A549 (cell line): ENCODE data around the gene KCNK16.

Source experiments
- BHLHE40 ChIP-seq: IDR thresholded peaks from 2 replicates; pipeline ENCODE4 v1.6.1; 2012; ENCODE audit warnings: low read depth, low read length, inconsistent platforms
- CHD2 ChIP-seq: fragments of 150-350 bp; IDR thresholded peaks from 2 replicates; pipeline ENCODE4 v1.6.1; 2014; ENCODE audit warnings: low read length; ENCODE audit not compliant: partially characterized antibody
- EP300 ChIP-seq, 2 experiments: fragments of >200 bp; sonication (Bioruptor Twin); formaldehyde crosslinking; IDR thresholded peaks; 2 replicates in 1 of 2; 3 replicates in 1 of 2; pipeline ENCODE4 v1.6.1; 2016 to 2017
- FOXS1 ChIP-seq: fragments of 250-450 bp; sonication (Bioruptor Pico); IDR thresholded peaks from 2 replicates; pipeline ENCODE4 v1.5.0; 2020; ENCODE audit warnings: mild to moderate bottlenecking, moderate library complexity
- KDM1A ChIP-seq: fragments of 200-600 bp; sonication (generic); IDR thresholded peaks from 2 replicates; pipeline ENCODE4 v1.6.1; 2016; ENCODE audit warnings: low read depth, mild to moderate bottlenecking
- MYC ChIP-seq: IDR thresholded peaks from 2 replicates; pipeline ENCODE4 v1.6.1; 2012; ENCODE audit warnings: mild to moderate bottlenecking, inconsistent platforms, low read length, improper control_type of control experiment, borderline replicate concordance
- NR3C1 ChIP-seq: fragments of >200 bp; sonication (Bioruptor Twin); formaldehyde crosslinking; IDR thresholded peaks from 3 replicates; pipeline ENCODE4 v1.6.1; 2017
- POLR2A ChIP-seq: IDR thresholded peaks from 2 replicates; pipeline ENCODE4 v1.6.1; 2012; ENCODE audit warnings: mild to moderate bottlenecking, low read length
- RARB ChIP-seq: fragments of 250-450 bp; sonication (Bioruptor Pico); IDR thresholded peaks from 2 replicates; pipeline ENCODE4 v1.8.0; 2021; ENCODE audit warnings: mild to moderate bottlenecking, moderate library complexity
- RFX5 ChIP-seq: fragments of 450-650 bp; IDR thresholded peaks from 2 replicates; pipeline ENCODE4 v1.7.1; 2014; ENCODE audit warnings: antibody characterized with exemption, mild to moderate bottlenecking, moderate library complexity
- TF ChIP-seq, protein P1 (sequence below): fragments of >200 bp; sonication (Bioruptor Twin); formaldehyde crosslinking; IDR thresholded peaks from 3 replicates; pipeline ENCODE4 v1.5.1; 2016
- TF ChIP-seq, protein P2 (sequence below): IDR thresholded peaks from 2 replicates; pipeline ENCODE4 v1.6.1; 2012

DNA sequence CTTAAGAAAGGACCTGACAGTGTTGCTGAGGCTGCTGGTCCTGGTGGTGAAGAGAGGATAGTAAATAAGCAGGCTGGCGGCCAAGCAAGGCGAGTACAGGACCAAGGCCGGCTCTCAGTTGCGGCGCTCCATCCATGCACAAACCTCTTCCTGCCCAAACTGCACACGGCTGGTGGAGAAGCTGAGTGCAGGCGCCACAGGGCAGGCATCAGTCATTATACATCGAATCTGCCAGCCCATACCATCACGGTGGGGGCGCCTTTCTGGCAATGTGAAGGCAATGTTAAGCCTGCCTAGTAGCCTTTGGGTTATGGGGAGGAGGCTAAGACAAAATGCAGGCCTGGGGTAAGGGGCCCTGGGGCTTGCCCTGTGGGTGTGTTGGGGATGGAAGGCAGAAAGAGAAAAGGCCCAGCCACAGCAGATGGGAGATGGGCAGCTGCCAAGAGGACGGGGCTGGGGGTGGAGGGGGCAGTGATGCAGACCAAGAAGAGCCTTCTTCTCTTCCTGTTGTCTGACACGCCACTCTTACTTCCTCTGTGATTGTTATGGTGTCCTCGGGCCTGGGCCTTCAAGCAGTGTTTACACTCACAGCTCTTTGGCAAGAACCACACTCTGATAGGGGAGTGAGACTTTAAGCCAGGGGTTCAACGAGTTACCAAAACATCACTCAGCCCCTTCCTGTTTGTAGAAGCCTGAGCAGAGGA, 20.3 kb upstream of the KCNK16 start:
- TF ChIP-seq, protein P1, sequence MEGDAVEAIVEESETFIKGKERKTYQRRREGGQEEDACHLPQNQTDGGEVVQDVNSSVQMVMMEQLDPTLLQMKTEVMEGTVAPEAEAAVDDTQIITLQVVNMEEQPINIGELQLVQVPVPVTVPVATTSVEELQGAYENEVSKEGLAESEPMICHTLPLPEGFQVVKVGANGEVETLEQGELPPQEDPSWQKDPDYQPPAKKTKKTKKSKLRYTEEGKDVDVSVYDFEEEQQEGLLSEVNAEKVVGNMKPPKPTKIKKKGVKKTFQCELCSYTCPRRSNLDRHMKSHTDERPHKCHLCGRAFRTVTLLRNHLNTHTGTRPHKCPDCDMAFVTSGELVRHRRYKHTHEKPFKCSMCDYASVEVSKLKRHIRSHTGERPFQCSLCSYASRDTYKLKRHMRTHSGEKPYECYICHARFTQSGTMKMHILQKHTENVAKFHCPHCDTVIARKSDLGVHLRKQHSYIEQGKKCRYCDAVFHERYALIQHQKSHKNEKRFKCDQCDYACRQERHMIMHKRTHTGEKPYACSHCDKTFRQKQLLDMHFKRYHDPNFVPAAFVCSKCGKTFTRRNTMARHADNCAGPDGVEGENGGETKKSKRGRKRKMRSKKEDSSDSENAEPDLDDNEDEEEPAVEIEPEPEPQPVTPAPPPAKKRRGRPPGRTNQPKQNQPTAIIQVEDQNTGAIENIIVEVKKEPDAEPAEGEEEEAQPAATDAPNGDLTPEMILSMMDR = no peak
- TF ChIP-seq, protein P2, sequence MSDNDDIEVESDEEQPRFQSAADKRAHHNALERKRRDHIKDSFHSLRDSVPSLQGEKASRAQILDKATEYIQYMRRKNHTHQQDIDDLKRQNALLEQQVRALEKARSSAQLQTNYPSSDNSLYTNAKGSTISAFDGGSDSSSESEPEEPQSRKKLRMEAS = no peak
- TF ChIP-seq RFX5 = no peak
- TF ChIP-seq FOXS1 (CRISPR knock-in tag) = no peak
- no peak for TF ChIP-seq BHLHE40
- TF ChIP-seq EP300 (IDR thresholded peaks at IDR 0.05) = no peak
- TF ChIP-seq MYC = no peak
- no peak for TF ChIP-seq NR3C1
- TF ChIP-seq KDM1A = no peak
- no peak for TF ChIP-seq RARB
- TF ChIP-seq CHD2 = no peak
- TF ChIP-seq POLR2A = no peak
